ENCODE measurements around the gene MRPL12. TPM values are rescaled to one million over a fixed set of nuclear protein-coding genes. Genes with fewer than 3 reads are reported as not detected.

Gene MRPL12
- total and polyA plus RNA-seq, 2 of the 8 experiments (the other 6 are each of a cell fraction or from before 2014, with no cell fraction given): 120 to 141 TPM

- CTCF ChIA-PET (ENCODE audit: partially characterized antibody): interaction anchor here (0.6 to 1.5 kb wide), 3 partner anchors 20 to 35 kb away, joined by 3 to 6 read pairs (median 5); no protein-coding TSS in a partner anchor
- Histone ChIP-seq H3K79me2 (ENCODE audit: control insufficient read depth in 1 of 2, insufficient read depth in 2 of 2, low read length in 2 of 2) (peaks cover 0 to 8% of the 10 kb centered on the region in 2 experiments; a peak in 1 of 4 replicates), H2BK120ac (replicated peaks; ENCODE audit: low read depth, low read length) (peak overlapping the region; percentile 18), H3K36me3 (ENCODE audit: control insufficient read depth in 2 of 4, insufficient read depth in 4 of 4, low read length in 3 of 4) (peaks cover 14 to 21% (median 17%) of the 10 kb centered on the region in 4 experiments), H3K23me2 (ENCODE audit: low read depth, low read length) (peaks cover 20% of the 10 kb centered on the region), H3K4ac (replicated peaks; ENCODE audit: insufficient read length, low read depth, low read length) (peak overlapping the region; percentile 24), H3K23ac (ENCODE audit: insufficient read length) (no peak overlapping the region), H4K20me1 (replicated peaks in 1 of 2; ENCODE audit: control insufficient read depth in 1 of 2, insufficient read depth in 2 of 2, low read length in 2 of 2) (peaks cover 5 to 16% of the 10 kb centered on the region in 2 experiments), H3K18ac (ENCODE audit: extremely low read depth, low read length) (peak overlapping the region; percentile 97), H3K4me1 (replicated peaks in 1 of 4; ENCODE audit: control insufficient read depth in 3 of 4, insufficient read depth in 4 of 4, low read length in 3 of 4) (peaks cover 0 to 24% (median 18%) of the 10 kb centered on the region in 4 experiments; a peak in 5 of 7 replicates), H3K27me3 (replicated peaks in 1 of 4; ENCODE audit: control insufficient read depth in 3 of 4, extremely low read depth in 1 of 4, insufficient read depth in 3 of 4, low read length in 3 of 4) (no peaks in the 10 kb centered on the region; a peak in 2 of 7 replicates), H3K4me3 (ENCODE audit: extremely low read depth in 1 of 4, insufficient read depth in 2 of 4, low read depth in 3 of 4, low read length in 4 of 4) (peak overlapping the region; percentile 43 to 86 (median 60); a peak in 7 of 8 replicates), H2BK12ac (ENCODE audit: low read depth, low read length) (peak overlapping the region; percentile 78), H3K56ac (replicated peaks; ENCODE audit: insufficient read length, low read depth, low read length) (no peak overlapping the region), H3K79me1 (ENCODE audit: low read depth, low read length) (peaks cover 10% of the 10 kb centered on the region), H2AK5ac (ENCODE audit: low read depth, low read length) (0 out of 2 replicates have a peak overlapping the region, but pooled peaks have one; percentile 10), H4K8ac (ENCODE audit: extremely low read depth, insufficient read depth, low read length) (peak overlapping the region; percentile 72), H4K5ac (ENCODE audit: insufficient read length, low read depth, low read length) (peak overlapping the region; percentile 16), H3K27ac (ENCODE audit: low read depth, low read length) (no peak overlapping the region), H3K14ac (ENCODE audit: insufficient read length) (no peak overlapping the region), H2BK5ac (ENCODE audit: low read depth, low read length) (peak overlapping the region; percentile 54; the same call in 1 of the 2 replicates), H3K9ac (replicated peaks in 1 of 4; ENCODE audit: extremely low read depth in 1 of 4, low read depth in 3 of 4, low read length in 3 of 4) (peak overlapping the region in 2 of 4 experiments; percentile 2 to 35; a peak in 3 of 7 replicates), H4K91ac (replicated peaks; ENCODE audit: insufficient read length, low read length) (peak overlapping the region; percentile 61), H3K4me2 (ENCODE audit: insufficient read depth in 1 of 2, low read depth in 2 of 2, low read length in 2 of 2) (peak overlapping the region; percentile 87 to 96), H2AFZ (ENCODE audit: low read length) (no peak overlapping the region), H2BK15ac (ENCODE audit: low read length) (peak overlapping the region; percentile 84), H3K9me3 (ENCODE audit: insufficient read depth in 2 of 2, low read depth in 1 of 2, low read length in 1 of 2) (no peaks in the 10 kb centered on the region), H2BK20ac (ENCODE audit: low read length) (no peak overlapping the region)
- POLR2A ChIA-PET (ENCODE audit: partially characterized antibody): interaction anchor here (0.7 to 25.9 kb wide), 7 partner anchors 2 to 217 kb away, joined by 3 to 436 read pairs (median 7); partner anchors contain the start of genes ARL16, HGS, MCRIP1 and MRPL12
- FAIRE-seq (no peak), DNase-seq (ENCODE audit: low read depth in 1 of 2, low spot score in 2 of 2) (peak in 1 of 2 experiments; percentile 77)
- 13% methylated on average over 29 of the region's 29 CpGs; no CpG with 5 or more reads in 1 of the 2 experiments for WGBS, 2 experiments (ENCODE audit: extremely low coverage in 1 of 2, insufficient coverage in 1 of 2, insufficient read length in 1 of 2, insufficient replicate concordance in 2 of 2, low coverage in 1 of 2, low lambda C conversion rate in 2 of 2, missing lambda C conversion rate in 1 of 2)
- TF ChIP-seq POLR2AphosphoS5 (IDR thresholded peaks at IDR 0.05; ENCODE audit: low read depth, low read length): peak; percentile 20; the same call in 1 of the 2 replicates
- TF ChIP-seq JUN (IDR thresholded peaks at IDR 0.05; ENCODE audit: low read depth, low read length): no peak
- no peak for TF ChIP-seq TCF12 (IDR thresholded peaks at IDR 0.05; ENCODE audit: low read depth, low read length)
- TF ChIP-seq, protein P1, sequence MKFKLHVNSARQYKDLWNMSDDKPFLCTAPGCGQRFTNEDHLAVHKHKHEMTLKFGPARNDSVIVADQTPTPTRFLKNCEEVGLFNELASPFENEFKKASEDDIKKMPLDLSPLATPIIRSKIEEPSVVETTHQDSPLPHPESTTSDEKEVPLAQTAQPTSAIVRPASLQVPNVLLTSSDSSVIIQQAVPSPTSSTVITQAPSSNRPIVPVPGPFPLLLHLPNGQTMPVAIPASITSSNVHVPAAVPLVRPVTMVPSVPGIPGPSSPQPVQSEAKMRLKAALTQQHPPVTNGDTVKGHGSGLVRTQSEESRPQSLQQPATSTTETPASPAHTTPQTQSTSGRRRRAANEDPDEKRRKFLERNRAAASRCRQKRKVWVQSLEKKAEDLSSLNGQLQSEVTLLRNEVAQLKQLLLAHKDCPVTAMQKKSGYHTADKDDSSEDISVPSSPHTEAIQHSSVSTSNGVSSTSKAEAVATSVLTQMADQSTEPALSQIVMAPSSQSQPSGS (IDR thresholded peaks at IDR 0.05; ENCODE audit: low read length): peak; percentile 9; the same call in 1 of the 2 replicates
- TF ChIP-seq, protein P2, sequence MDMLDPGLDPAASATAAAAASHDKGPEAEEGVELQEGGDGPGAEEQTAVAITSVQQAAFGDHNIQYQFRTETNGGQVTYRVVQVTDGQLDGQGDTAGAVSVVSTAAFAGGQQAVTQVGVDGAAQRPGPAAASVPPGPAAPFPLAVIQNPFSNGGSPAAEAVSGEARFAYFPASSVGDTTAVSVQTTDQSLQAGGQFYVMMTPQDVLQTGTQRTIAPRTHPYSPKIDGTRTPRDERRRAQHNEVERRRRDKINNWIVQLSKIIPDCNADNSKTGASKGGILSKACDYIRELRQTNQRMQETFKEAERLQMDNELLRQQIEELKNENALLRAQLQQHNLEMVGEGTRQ (IDR thresholded peaks at IDR 0.05; ENCODE audit: low read length): no peak
- TF ChIP-seq POLR2A (IDR thresholded peaks at IDR 0.05; ENCODE audit: control extremely low read depth in 1 of 2, low read depth in 2 of 2, low read length in 2 of 2): peak in 1 of 2 experiments; percentile 27; a peak in 1 of 3 replicates
- TF ChIP-seq TAF7 (optimal IDR thresholded peaks at IDR 0.05; ENCODE audit: borderline replicate concordance, low read depth, low read length): peak; percentile 13
These were observed 7.5 kb downstream of the MRPL12 start for GRCh38 chr17:81710514-81711308.
